SH-SY5Y (cell line): ENCODE measurements around the gene RAPGEF1.

Experiments
- GATA2 ChIP-seq: IDR thresholded peaks from 2 replicates; pipeline ENCODE4 v1.6.1; 2011; ENCODE audit warnings: mild to moderate bottlenecking, low read depth, low read length
- GATA3 ChIP-seq: IDR thresholded peaks from 2 replicates; pipeline ENCODE4 v1.6.1; 2011; ENCODE audit warnings: low read depth, mild to moderate bottlenecking, low read length, moderate library complexity

DNA sequence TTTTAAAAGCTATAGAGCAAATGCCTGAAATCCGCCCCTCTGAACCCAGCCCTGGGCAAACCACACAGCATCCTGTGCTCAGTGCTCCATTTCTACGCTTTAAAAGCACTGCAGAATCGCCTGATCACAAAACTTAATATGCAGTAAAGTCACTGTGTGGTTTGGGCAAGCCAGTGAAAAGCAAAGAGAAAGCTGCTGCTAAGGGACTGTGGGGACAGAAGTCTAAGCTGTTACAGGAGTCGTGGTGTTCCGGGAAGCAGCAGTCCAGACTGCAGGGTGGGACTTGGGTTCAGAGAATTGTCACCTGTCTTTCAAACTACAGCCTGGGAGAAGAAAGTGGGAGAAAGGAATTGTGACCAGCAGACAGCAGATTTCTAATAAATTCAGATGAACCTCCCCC lies 8.2 kb downstream of the RAPGEF1 start:
- TF ChIP-seq GATA2 (no peak), GATA3 (no peak)
